Measurements from ENCODE around the gene ADISSP. TPM values are rescaled to one million over a fixed set of nuclear protein-coding genes. Genes with fewer than 3 reads are reported as not detected.

ADISSP gene
- total and polyA plus RNA-seq, 9 of the 15 experiments (the other 6 are each of a cell fraction or from before 2014, with no cell fraction given): 1.4 to 70.6 (median 23.4) TPM

Other genes with a start within 250 kb of the ADISSP start
Only the 7 nearest of the 11 such genes appear.
- gene SIGLEC1, start 55.2 kb downstream of the ADISSP start, total RNA-seq (2014; rRNA removed): 0.05 TPM in 1 of 2 replicates, not detected in the other
- gene SIGLEC1, start 55.2 kb downstream of the ADISSP start, total RNA-seq (2014; rRNA removed; fragmentation: Illumina TruSeq; extraction: Trizol): not detected in 2 replicates
- gene SIGLEC1, start 55.2 kb downstream of the ADISSP start, total RNA-seq (2015; rRNA removed; fragmentation: Illumina TruSeq; extraction: Trizol): not detected in 2 replicates
- 0.04 and 0.07 TPM in 2 replicates for gene SIGLEC1, start 55.2 kb downstream of the ADISSP start, total RNA-seq (2021)
- gene SIGLEC1, start 55.2 kb downstream of the ADISSP start, polyA plus RNA-seq (2011; rRNA removed): not detected in 2 replicates
- gene SIGLEC1, start 55.2 kb downstream of the ADISSP start, polyA plus RNA-seq (2014; fragmentation: Illumina TruSeq; extraction: Trizol): not detected in 2 replicates
- not detected for gene SIGLEC1, start 55.2 kb downstream of the ADISSP start, polyA plus RNA-seq (2014; fragmentation: Nextera tagmentation; extraction: Ambion mirVana)
- not detected in 2 replicates for gene SIGLEC1, start 55.2 kb downstream of the ADISSP start, polyA plus RNA-seq (2014; rRNA removed)
- not detected in 2 replicates for gene HSPA12B, start 35.1 kb downstream of the ADISSP start, total RNA-seq (2014; rRNA removed)
- gene HSPA12B, start 35.1 kb downstream of the ADISSP start, total RNA-seq (2014; rRNA removed; fragmentation: Illumina TruSeq; extraction: Trizol): not detected in 2 replicates
- not detected in 2 replicates for gene HSPA12B, start 35.1 kb downstream of the ADISSP start, total RNA-seq (2015; rRNA removed; fragmentation: Illumina TruSeq; extraction: Trizol)
- 0.07 TPM in 1 of 2 replicates, not detected in the other for gene HSPA12B, start 35.1 kb downstream of the ADISSP start, total RNA-seq (2021)
- gene HSPA12B, start 35.1 kb downstream of the ADISSP start, polyA plus RNA-seq (2011; rRNA removed): not detected in 2 replicates
- gene HSPA12B, start 35.1 kb downstream of the ADISSP start, polyA plus RNA-seq (2014; fragmentation: Illumina TruSeq; extraction: Trizol): 0.03 TPM in 1 of 2 replicates, not detected in the other
- gene HSPA12B, start 35.1 kb downstream of the ADISSP start, polyA plus RNA-seq (2014; fragmentation: Nextera tagmentation; extraction: Ambion mirVana): not detected
- not detected in 2 replicates for gene HSPA12B, start 35.1 kb downstream of the ADISSP start, polyA plus RNA-seq (2014; rRNA removed)
- not detected in 2 replicates for gene SPEF1, start 13.7 kb upstream of the ADISSP start, total RNA-seq (2014; rRNA removed)
- gene SPEF1, start 13.7 kb upstream of the ADISSP start, total RNA-seq (2014; rRNA removed; fragmentation: Illumina TruSeq; extraction: Trizol): not detected in 2 replicates
- gene SPEF1, start 13.7 kb upstream of the ADISSP start, total RNA-seq (2015; rRNA removed; fragmentation: Illumina TruSeq; extraction: Trizol): not detected in 2 replicates
- not detected in 2 replicates for gene SPEF1, start 13.7 kb upstream of the ADISSP start, total RNA-seq (2021)
- gene SPEF1, start 13.7 kb upstream of the ADISSP start, polyA plus RNA-seq (2011; rRNA removed): 0.04 TPM in 1 of 2 replicates, not detected in the other
- not detected in 2 replicates for gene SPEF1, start 13.7 kb upstream of the ADISSP start, polyA plus RNA-seq (2014; fragmentation: Illumina TruSeq; extraction: Trizol)
- not detected for gene SPEF1, start 13.7 kb upstream of the ADISSP start, polyA plus RNA-seq (2014; fragmentation: Nextera tagmentation; extraction: Ambion mirVana)
- not detected in 2 replicates for gene SPEF1, start 13.7 kb upstream of the ADISSP start, polyA plus RNA-seq (2014; rRNA removed)
- gene CENPB, start 19.0 kb upstream of the ADISSP start, total RNA-seq (2014; rRNA removed): 59.3 and 78.6 TPM in 2 replicates
- 11.4 and 15.0 TPM in 2 replicates for gene CENPB, start 19.0 kb upstream of the ADISSP start, total RNA-seq (2014; rRNA removed; fragmentation: Illumina TruSeq; extraction: Trizol)
- 36.0 and 36.5 TPM in 2 replicates for gene CENPB, start 19.0 kb upstream of the ADISSP start, total RNA-seq (2015; rRNA removed; fragmentation: Illumina TruSeq; extraction: Trizol)
- 61.7 and 70.8 TPM in 2 replicates for gene CENPB, start 19.0 kb upstream of the ADISSP start, total RNA-seq (2021)
- 12.7 and 14.7 TPM in 2 replicates for gene CENPB, start 19.0 kb upstream of the ADISSP start, polyA plus RNA-seq (2011; rRNA removed)
- gene CENPB, start 19.0 kb upstream of the ADISSP start, polyA plus RNA-seq (2014; fragmentation: Illumina TruSeq; extraction: Trizol): 24.9 and 30.8 TPM in 2 replicates
- under 1 TPM; 0.17 to 0.20 TPM for gene CENPB, start 19.0 kb upstream of the ADISSP start, polyA plus RNA-seq (2014; fragmentation: Nextera tagmentation; extraction: Ambion mirVana)
- gene CENPB, start 19.0 kb upstream of the ADISSP start, polyA plus RNA-seq (2014; rRNA removed): 26.1 and 28.9 TPM in 2 replicates
- gene CDC25B, start 28.6 kb upstream of the ADISSP start, total RNA-seq (2014; rRNA removed): 11.5 and 16.1 TPM in 2 replicates
- 5.9 and 7.2 TPM in 2 replicates for gene CDC25B, start 28.6 kb upstream of the ADISSP start, total RNA-seq (2014; rRNA removed; fragmentation: Illumina TruSeq; extraction: Trizol)
- 7.8 and 9.3 TPM in 2 replicates for gene CDC25B, start 28.6 kb upstream of the ADISSP start, total RNA-seq (2015; rRNA removed; fragmentation: Illumina TruSeq; extraction: Trizol)
- gene CDC25B, start 28.6 kb upstream of the ADISSP start, total RNA-seq (2021): 31.4 and 35.7 TPM in 2 replicates
- 9.5 and 25.1 TPM in 2 replicates for gene CDC25B, start 28.6 kb upstream of the ADISSP start, polyA plus RNA-seq (2011; rRNA removed)
- gene CDC25B, start 28.6 kb upstream of the ADISSP start, polyA plus RNA-seq (2014; fragmentation: Illumina TruSeq; extraction: Trizol): 25.8 and 30.6 TPM in 2 replicates
- gene CDC25B, start 28.6 kb upstream of the ADISSP start, polyA plus RNA-seq (2014; fragmentation: Nextera tagmentation; extraction: Ambion mirVana): 1 to 10 TPM; 2.3 to 3.1 TPM
- gene CDC25B, start 28.6 kb upstream of the ADISSP start, polyA plus RNA-seq (2014; rRNA removed): 22.9 and 26.3 TPM in 2 replicates
- gene AP5S1, start 52.8 kb upstream of the ADISSP start, total RNA-seq (2014; rRNA removed): 8.8 and 12.4 TPM in 2 replicates
- gene AP5S1, start 52.8 kb upstream of the ADISSP start, total RNA-seq (2014; rRNA removed; fragmentation: Illumina TruSeq; extraction: Trizol): 2.1 and 2.6 TPM in 2 replicates
- 5.6 and 5.7 TPM in 2 replicates for gene AP5S1, start 52.8 kb upstream of the ADISSP start, total RNA-seq (2015; rRNA removed; fragmentation: Illumina TruSeq; extraction: Trizol)
- gene AP5S1, start 52.8 kb upstream of the ADISSP start, total RNA-seq (2021): 8.4 and 8.5 TPM in 2 replicates
- gene AP5S1, start 52.8 kb upstream of the ADISSP start, polyA plus RNA-seq (2011; rRNA removed): 3.0 and 5.5 TPM in 2 replicates
- 4.4 and 7.7 TPM in 2 replicates for gene AP5S1, start 52.8 kb upstream of the ADISSP start, polyA plus RNA-seq (2014; fragmentation: Illumina TruSeq; extraction: Trizol)
- 1 to 10 TPM; 3.0 to 3.1 TPM for gene AP5S1, start 52.8 kb upstream of the ADISSP start, polyA plus RNA-seq (2014; fragmentation: Nextera tagmentation; extraction: Ambion mirVana)
- 4.7 and 4.8 TPM in 2 replicates for gene AP5S1, start 52.8 kb upstream of the ADISSP start, polyA plus RNA-seq (2014; rRNA removed)
- gene MAVS, start 79.1 kb upstream of the ADISSP start, total RNA-seq (2014; rRNA removed): 9.4 and 14.0 TPM in 2 replicates
- 9.0 and 9.5 TPM in 2 replicates for gene MAVS, start 79.1 kb upstream of the ADISSP start, total RNA-seq (2014; rRNA removed; fragmentation: Illumina TruSeq; extraction: Trizol)
- gene MAVS, start 79.1 kb upstream of the ADISSP start, total RNA-seq (2015; rRNA removed; fragmentation: Illumina TruSeq; extraction: Trizol): 11.9 and 12.3 TPM in 2 replicates
- 19.2 and 22.0 TPM in 2 replicates for gene MAVS, start 79.1 kb upstream of the ADISSP start, total RNA-seq (2021)
- 11.3 and 17.5 TPM in 2 replicates for gene MAVS, start 79.1 kb upstream of the ADISSP start, polyA plus RNA-seq (2011; rRNA removed)
- gene MAVS, start 79.1 kb upstream of the ADISSP start, polyA plus RNA-seq (2014; fragmentation: Illumina TruSeq; extraction: Trizol): 14.3 and 14.5 TPM in 2 replicates
- gene MAVS, start 79.1 kb upstream of the ADISSP start, polyA plus RNA-seq (2014; fragmentation: Nextera tagmentation; extraction: Ambion mirVana): 1 to 10 TPM; 1.6 to 1.8 TPM
- 12.2 and 13.0 TPM in 2 replicates for gene MAVS, start 79.1 kb upstream of the ADISSP start, polyA plus RNA-seq (2014; rRNA removed)

Measured in K562 (cell line).